Stimulated activated CD4-positive, alpha-beta T cell treated with anti-CD3 and anti-CD28 coated beads, Interleukin-2, amount 100 ng/mL, for 48 hours (primary cell): ENCODE measurements around the gene FTCD.
"Not testable (repeated sequence)": the region's sequence is repeated elsewhere in the genome, so short reads cannot be mapped to it uniquely, and the experiment has no call there.

Experiments
- DNase-seq, 2 donors: peaks; one replicate each; pipeline ENCODE4 v3.0.0-alpha.2; 2020

Gene FTCD, protein sequence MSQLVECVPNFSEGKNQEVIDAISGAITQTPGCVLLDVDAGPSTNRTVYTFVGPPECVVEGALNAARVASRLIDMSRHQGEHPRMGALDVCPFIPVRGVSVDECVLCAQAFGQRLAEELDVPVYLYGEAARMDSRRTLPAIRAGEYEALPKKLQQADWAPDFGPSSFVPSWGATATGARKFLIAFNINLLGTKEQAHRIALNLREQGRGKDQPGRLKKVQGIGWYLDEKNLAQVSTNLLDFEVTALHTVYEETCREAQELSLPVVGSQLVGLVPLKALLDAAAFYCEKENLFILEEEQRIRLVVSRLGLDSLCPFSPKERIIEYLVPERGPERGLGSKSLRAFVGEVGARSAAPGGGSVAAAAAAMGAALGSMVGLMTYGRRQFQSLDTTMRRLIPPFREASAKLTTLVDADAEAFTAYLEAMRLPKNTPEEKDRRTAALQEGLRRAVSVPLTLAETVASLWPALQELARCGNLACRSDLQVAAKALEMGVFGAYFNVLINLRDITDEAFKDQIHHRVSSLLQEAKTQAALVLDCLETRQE

DNA sequence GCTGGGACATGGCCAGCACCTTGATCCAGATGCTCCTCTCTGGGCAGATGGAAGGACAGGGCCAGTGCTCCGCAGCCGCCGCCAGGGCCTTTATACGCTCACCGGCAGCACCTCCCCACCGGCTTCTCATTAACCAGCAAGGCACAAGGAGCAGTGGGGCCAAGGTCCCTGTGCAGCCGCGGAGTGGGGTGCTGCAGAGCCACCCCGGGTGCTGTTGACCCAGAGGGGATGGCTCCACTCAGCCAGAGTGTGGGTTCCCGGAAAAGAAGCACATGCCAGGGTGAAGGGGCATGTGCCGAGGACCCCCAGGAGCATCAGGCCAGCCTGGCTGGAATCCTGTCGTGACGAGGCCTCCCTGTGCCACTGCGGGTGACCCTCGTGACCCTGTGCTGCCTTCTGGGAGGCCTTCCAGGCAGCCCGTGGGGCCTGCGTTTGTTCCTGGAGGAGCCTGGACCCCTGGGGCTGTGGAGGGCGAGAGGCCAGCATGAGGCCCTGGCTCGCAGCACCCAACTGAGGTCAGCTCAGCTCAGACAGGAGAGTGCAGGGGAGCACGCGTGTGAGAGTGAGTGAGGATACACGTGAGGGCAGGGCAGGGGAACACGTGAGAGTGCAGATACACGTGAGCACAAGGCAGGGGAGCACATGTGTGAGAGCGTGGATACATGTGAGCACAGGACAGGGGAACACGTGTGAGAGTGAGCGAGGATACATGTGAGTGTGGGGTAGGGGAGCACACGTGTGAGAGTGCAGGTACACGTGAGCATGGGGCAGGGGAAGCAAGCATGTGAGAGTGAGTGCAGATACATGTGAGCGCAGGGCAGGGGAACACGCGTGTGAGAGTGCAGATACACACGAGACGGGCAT, at the start of gene FTCD:
FTCD (minus strand) TSS at position 66 of the 864 bp plus-strand sequence; CDS start at position 10, 56 bp downstream.
- DNase-seq = no peak

DNA sequence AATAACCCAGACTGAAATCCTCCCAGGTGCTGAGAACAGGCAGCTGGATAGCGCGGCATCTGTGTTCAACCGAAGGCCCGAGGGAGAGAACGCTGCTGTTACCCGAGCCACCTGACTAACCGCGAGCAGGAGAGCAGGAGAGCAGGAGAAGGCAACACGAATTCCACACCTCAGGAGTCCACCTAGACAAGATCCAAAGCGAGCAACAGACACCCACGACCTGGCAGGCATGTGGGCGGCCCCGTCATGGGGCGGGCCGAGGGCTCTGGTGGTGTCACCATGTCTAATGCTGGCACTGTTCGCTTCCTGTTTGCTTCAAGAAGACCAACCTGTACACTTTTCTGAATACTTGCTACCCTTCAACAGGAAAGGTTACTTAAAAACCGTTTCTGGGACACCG, 49.8 kb upstream of the FTCD start:
- DNase-seq = no peak

DNA sequence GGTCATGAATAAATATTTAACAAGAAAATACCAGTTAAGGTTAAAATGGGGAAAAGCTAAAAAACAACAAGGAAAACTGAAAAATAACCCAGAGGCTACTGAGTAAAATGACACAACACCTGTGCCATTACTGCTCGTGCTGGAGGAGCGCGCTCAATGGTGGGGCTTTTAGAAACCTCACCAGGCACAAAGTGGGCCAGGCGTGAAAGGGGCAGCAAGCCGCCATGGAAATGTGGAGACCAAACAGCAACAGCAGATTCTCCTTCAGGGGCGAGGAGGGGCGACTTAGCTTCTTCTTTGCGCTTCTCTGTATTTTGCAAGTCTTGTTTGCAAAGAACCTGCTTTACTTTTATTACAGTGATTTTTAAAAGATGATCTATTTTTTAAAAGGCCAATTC, 47.8 kb upstream of the FTCD start:
- DNase-seq = no peak

DNA sequence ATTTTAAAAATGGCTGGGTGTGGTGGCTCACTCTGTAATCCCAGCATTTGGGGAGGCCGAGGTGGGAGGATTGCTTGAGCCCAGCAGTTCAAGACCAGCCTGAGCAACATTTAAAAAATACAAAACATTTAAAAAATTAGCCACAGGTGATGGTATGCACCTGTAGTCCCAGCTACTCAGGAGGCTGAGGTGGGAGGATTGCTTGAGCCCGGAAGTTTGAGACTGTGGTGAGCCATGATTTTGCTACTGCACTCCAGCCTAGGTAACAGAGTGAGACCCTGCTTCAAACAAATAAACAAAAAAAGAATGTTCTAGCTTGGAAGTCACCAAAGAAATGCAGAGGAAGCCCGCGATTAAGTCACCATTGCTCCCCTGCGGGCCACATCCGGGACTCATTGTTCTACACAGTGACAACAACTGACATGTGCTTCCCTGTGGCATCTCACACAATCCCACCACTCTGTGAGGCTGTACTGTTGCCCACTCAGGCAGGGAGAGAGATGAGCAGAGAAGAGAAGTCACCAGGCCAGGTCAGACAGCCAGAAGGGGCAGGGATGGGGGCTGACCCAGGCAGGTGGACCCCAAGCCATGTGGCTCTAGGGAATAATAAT, 47.3 kb upstream of the FTCD start:
- no peak for DNase-seq

DNA sequence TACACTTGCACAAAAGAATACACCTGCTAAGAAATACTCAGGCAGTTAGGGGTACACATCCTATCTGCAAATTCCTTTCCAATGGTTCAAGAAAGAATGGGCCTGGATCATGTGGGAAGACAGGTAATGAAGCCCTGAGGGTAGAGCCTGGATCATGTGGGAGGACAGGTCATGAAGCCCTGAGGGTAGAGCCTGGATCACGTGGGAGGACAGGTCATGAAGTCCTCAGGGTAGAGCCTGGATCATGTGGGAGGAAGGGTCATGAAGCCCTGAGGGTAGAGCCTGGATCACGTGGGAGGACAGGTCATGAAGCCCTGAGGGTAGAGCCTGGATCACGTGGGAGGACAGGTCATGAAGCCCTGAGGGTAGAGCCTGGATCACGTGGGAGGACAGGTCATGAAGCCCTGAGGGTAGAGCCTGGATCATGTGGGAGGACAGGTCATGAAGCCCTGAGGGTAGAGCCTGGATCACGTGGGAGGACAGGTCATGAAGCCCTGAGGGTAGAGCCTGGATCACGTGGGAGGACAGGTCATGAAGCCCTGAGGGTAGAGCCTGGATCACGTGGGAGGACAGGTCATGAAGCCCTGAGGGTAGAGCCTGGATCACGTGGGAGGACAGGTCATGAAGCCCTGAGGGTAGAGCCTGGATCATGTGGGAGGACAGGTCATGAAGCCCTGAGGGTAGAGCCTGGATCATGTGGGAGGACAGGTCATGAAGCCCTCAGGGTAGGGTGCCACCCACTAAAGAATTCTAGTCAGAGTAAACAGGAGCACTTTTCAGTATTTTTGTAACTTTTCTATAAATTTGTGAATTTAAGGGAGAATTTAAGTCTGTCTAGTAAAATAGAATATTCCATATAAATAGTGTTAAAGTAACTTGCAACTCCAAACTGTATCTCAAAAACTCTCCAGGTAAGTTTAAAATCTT, 45.8 kb upstream of the FTCD start:
- not testable (repeated sequence) for DNase-seq

DNA sequence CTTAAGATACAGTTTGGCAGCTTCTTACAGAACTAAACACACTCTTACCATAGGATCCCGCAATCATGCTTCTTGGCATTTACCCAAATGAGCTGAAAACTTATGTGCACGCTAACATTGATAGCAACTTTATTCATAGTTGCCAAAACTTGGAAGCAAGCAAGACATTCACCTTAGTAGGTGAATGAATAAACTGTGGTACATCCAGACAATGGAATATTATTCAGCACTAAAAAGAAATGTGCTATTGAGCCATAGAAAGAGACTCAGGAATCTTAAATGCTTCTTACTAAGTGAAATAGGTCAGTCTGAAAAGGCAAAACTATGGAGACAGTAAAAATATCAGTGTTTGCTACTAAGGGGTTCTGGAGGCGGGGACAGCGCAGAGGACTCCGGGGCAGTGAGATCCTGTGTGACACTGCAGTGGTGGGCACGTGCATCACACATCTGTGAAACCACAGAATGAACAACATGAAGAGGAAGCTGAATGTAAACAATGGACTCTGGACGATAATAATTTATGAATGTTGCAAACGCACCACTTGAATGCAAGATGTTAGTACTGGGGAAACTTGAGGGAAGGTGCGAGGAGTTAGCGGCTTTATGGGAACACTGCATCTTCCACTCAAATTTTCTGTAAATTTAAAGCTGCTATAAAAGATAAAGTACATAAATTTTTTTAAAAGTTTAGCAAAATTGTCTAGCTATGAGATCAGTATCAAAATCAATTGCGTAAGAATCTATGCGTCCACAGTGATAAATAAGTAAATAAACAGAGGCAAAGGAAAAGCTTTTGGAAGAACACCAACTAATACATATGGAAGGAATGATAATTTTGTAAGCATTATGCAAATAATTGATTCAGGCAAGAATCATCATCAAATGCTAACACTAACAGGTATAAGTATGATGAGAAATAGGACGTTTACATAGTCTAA, 44.3 kb upstream of the FTCD start:
- no peak for DNase-seq

DNA sequence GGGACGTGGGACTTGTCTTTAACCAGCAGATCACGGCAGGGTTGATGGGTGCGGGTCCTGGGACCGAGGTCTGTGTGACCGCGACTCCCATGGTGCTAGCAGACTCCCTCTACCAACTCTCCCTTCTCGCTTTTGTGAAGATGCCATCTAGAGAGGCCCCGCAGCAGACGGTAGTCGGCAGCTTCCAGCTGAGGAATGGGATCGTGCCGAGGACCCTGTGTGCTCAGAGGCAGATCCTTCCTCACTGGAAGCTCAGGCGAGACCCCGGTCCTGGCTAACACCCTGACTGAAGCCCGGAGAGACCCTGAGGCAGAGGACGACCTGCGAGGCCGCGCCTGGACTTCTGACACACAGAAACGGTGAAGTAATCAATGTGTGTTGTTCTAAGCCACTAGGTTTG, 41.4 kb upstream of the FTCD start:
- no peak for DNase-seq

DNA sequence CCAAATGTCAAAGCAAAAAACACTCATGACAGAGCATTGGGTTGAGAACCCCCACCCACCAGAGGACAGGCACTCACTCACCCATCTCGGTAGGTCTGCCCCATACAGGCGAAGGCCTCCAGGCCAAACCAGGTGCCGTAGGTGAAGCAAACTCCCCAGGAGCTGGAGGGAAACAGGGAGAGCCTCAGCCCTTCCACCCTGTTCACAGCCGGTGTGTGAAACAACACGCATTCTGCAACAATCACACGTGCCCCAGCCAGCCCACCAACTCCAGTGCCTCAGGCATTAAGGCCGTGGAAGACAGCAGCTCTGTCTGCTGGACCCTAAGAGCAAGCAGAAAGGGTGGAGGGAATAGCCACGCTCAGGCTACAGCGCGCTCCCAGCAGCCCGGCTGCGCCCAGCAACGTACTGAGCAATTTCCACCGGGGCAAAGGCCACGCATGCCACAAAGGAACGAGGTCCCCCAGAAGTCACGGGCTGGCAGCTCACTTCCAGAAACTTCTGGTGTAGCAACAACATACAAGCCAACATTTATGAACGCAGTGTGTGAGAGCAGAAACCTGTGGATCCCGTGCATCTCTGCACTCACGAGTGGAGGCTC, 40.3 kb upstream of the FTCD start:
- DNase-seq = no peak

DNA sequence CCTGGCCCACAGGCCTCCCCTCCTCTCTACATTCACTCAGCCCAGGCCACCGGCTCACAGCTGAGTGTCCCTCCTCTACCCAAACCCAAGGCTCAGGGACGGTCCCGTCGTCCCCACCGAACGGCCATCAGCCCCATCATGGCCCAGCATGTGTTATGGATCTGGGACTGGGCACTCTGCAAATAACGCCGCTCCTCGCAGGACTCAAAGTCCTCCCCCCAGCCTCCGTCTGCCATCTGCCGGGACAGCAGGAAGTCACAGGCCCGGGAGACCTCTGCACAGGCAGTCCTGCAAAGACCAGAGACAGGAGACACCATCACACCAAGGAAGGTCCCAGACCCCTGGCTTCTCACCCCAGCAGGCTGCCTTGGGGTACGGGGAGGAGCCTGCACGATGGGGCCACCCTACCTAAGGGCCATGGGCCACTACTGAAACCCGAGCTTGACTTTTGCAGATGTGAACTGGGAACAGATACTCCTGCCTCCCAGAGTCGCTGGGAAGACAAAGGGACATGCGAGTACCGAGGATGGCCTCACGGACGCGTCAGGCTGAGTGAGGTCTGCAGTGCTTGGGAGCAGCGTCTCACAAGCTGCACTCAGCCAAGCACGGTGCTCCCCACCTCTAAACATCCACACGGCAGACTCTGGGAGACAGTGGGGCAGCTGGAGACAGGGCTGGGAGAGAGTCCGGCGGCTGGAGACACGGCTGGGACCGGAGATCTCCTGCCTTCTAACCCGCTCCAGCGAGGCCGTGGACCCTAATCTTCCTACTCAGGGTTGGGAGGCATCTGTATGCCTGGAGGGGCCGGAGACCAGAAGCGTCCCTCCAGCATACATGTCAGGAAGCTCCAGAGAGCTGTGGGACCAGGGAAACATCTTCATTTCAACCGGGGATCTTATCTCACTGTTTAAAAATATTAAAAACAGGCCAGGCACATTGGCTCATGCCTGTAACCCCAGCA, 39.3 kb upstream of the FTCD start:
- no peak for DNase-seq

DNA sequence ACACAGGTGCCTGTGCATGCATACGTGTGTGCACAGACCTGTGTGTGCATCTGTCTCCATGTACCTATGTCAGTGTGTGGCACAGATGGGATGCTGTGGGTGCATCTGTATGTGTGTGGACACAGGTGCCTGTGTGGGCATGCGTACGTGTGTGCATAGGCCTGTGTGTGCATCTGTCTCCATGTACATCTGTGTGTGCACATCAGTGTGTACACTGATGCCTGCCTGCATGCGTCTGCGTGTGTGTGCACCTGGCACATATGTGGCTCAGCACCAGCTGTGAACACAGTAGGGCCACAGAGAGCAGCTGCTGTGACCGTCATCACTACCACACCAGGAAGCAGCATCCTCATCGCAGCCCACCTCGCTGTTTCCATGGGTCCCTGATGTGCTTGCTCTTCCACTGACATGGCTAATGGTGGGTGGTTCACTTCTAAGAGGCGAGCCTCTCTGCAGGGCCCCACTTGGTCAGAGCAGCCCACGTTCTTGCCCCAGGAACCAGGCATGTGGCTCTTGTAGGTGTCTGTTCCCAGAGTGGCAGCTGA, 38.5 kb upstream of the FTCD start:
- no peak for DNase-seq

DNA sequence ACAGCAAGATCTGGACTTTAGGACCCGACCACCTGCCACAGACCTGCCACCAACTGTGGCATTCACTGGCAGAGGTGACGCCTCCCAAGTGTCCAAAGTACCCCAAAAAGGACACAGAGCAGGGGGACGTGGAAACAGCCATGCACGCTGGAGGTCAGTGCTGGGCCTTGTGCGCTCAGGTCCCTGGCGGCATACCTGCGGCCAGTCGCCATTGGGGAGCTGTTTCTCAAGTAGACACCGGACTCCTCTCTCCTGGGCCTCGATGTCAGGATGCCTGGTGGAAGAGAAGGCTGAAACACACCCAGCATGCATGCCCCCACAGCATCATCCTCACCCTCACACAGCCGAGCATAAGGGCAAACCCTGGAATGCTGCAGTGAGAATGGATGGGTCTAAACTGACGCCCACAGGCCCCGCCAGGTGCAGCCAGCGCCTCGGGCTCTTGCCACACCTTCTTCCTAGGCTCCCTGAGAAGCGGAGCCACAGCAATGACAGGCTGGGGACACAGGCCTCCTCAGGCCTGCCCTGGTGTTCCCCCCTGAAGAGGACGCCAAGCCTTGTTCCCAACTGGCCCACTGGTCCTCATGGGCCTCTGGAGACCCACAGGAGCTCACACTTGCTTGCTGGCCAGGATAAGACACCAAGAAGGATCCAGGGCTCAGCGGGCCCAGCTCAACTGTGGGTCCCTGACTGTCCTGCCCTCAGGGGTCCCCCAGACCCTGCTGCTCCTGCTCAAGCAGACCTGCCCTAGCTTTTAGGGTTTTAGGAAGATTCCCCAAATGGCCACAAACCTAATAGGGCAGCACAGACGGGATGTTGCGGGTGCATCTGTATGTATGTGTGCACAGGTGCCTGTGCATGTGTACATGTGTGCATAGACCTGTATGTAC, 36.6 kb upstream of the FTCD start:
- DNase-seq = no peak

DNA sequence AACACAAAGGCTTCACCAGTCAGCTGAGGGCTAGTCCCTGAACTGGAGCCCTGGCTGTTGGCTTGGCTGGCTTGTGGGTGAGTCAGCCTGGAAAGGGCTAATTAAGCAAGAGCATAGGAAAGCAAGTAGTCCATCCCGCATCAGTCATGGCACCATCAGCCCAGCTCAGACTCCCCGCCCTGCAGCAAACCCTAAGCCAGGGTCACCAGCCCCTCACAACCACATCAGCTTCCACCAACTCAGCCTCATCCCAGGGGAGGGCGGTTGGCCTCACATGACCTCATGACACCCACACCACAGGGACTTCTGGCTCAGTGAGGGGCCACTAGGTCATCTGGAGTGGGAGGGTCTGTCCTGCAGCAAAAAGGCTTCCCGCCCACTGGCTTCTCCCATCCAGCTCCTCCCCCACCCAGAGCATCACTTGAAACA, 35.9 kb upstream of the FTCD start:
- no peak for DNase-seq

DNA sequence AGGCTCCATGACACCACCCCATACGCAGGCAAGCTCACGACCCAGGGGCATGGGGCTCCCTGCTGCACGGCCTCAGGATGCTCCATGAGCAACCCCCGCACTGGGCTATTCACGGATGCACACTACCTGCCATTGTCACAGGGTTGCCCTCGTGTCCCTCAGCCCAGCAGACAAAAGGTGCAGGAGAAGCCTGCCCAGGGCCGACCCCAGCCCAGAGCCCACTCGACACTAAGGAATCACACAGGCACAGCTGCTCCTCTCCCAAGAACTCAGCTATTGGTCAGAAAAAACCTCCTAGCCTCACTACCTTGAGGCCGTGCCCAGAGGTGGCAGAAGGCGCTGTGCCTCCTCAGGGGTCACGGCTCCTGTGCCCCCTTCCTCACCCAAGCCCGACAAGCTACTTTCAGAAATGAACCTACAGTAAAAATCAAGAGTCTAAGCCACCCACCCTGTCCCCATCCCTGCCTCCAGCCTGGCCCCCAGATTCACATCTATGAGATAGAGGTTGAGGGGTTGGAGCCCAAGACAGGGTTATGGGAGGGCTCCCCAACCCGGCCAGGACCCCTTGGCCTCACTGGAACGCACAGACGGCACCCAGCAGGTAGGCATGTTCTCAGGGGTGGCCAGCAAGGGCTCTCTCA, 35.2 kb upstream of the FTCD start:
- no peak for DNase-seq

DNA sequence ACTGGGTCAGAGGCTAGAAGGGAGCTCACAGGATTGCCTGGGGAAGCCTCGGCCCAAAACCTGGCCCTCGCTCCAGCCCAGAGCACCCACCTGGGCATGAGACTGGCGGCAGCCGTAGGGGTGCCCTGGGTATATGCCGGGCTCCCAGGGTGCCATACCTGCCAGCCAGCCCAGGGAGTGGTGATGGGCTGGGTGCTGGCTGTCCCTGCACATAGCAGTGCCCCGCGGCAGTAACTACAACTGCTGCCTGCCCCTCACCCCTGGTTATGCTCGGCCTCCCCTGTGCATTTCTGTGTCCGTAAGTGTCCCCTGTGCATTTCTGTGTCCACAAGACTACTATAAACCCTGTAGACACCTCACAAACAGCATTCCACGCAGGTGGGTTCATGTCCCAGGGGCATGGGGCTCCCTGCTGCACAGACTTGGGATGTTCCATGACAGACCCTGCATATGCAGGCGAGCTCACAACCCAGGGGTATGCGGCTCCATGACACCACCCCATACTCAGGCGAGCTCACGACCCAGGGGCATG, 34.6 kb upstream of the FTCD start:
- DNase-seq = no peak

DNA sequence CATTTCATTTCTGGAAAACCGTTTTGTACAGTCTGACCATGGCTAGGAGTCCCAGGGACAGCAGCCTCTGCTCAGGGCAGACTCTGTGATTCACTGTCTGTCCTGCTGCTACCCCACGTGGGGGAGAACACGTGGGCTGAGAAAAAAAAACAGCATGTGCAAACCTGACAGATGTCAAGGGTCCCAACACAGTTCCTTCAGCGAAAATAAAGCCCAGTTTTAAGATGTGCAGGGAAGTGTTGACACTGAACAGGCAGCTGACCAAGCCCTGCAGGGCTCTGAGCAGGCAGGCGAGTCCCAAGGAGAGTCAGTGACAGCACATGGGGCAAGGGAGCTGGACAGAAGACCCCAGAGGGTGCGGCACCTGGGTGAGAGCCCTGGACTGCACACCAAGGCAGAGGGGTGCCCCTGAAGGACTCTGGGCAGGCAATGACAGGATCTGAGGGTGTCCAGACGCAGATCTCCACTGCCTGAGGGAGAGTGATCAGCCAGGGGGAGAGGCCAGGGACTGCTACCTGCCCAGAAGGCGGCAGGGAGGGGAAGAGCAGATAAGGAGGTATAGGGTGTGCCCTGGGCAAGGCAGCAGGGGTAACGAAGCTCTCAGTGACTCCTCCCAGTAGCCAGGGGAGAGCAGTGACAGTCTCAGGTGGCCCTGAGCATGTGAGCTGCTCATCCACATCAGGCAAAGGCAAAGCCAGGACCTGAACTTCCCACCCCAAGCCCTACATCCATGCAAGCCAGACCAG, 34.0 kb upstream of the FTCD start:
- no peak for DNase-seq
